Kidney epithelial cell (primary cell): ENCODE measurements around the gene TEX30. TPM values are rescaled to one million over a fixed set of nuclear protein-coding genes. Genes with fewer than 3 reads are reported as not detected.
"Not testable (repeated sequence)": the region's sequence is repeated elsewhere in the genome, so short reads cannot be mapped to it uniquely, and the experiment has no call there.

Experiments
- DNase-seq: peaks from one replicate; pipeline ENCODE4 v3.0.0-alpha.2; 2010; ENCODE audit warnings: low read depth
- H3K27me3 ChIP-seq: 2 replicates; pipeline ENCODE4 v1.6.0; 2011; ENCODE audit warnings: low read length; ENCODE audit not compliant: control insufficient read depth, insufficient read depth
- H3K36me3 ChIP-seq: 2 replicates; pipeline ENCODE4 v1.5.1; 2011; ENCODE audit warnings: low read length; ENCODE audit not compliant: control insufficient read depth, insufficient read depth
- H3K4me3 ChIP-seq: 2 replicates; pipeline ENCODE4 v1.5.1; 2011; ENCODE audit warnings: low read depth, mild to moderate bottlenecking, control low read depth, low read length
- CTCF ChIP-seq: IDR thresholded peaks from 2 replicates; pipeline ENCODE4 v1.5.1; 2011; ENCODE audit warnings: mild to moderate bottlenecking, moderate library complexity, low read length, control low read depth, inconsistent platforms; ENCODE audit not compliant: insufficient read depth, poor library complexity, severe bottlenecking
- total RNA-seq: library from RNA; depleted of rRNA; stranded (reverse); fragments of >200 nt; gene quantifications from 2 replicates; pipeline ENCODE4 v1.2.3, GENCODE V29; 2015

TEX30 gene
- total RNA-seq, 1 donor from 2014 or later, result 18.6 TPM

- peaks cover 1% of the 10 kb centered on the region for H3K36me3 ChIP-seq
- TF ChIP-seq CTCF, result no peak
- no peak overlapping the region for H3K4me3 ChIP-seq
- no peak for DNase-seq
- no peaks in the 10 kb centered on the region for H3K27me3 ChIP-seq
These were observed 10.9 kb upstream of the TEX30 start for GRCh38 chr13:102784483-102784882.

GRCh38 chr13:102781591-102781990 lies 8.0 kb upstream of the TEX30 start:
- H3K36me3 ChIP-seq, result peaks cover 1% of the 10 kb centered on the region
- DNase-seq, result no peak
- H3K27me3 ChIP-seq, result no peaks in the 10 kb centered on the region
- TF ChIP-seq CTCF, result no peak
- H3K4me3 ChIP-seq, result no peak overlapping the region

DNA sequence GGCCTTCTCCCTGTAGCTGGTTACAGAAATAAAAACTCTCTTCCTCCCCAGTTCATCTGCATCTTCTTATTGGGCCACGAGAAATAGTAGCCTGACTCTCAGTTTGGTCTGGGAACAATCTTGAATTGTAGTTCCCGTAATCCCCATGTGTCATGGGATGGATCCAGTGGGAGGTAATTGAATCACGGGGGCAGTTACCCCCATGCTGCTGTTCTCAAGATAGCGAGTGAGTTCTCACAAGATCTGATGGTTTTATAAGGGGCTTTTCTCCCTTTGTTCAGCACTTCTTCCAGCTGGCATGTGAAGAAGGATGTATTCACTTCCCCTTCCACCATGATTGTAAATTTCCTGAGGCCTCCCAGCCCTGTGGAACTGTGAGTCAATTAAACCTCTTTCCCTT lies 7.1 kb upstream of the TEX30 start:
- not testable (repeated sequence) for H3K27me3 ChIP-seq, H3K36me3 ChIP-seq, DNase-seq, H3K4me3 ChIP-seq

DNA sequence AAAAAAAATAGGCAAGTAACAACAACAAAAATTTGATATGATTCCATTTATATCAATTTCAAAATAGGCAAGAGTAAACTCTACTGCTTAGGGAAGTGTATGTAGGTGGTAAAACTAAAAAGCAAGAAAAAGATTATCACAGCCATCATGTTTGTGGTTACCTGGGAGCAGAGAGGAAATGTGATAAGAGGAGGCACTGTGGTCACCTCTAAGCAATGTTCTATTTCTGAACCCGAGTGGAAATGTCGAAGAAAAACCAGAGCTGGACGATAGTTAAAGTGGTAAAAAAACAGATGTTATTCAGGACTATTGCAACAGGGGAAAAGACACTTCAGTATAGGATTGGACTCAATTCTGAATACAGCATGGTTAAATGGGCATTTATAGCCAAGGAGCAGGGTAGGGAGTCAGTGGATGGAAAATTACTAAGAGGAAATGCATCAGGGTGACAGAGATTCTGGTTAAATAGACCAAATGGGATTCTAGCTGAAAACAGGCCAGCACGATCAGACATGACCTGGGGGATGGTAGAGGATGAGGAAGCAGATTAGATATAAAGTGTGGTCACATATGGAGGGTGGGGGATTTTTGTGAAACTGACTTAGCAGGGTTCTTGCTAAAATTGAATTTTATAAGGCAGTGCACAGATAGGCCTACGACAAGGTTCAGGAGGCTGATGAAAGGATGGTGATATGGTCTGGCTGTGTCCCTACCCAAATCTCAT lies 6.0 kb upstream of the TEX30 start:
- H3K36me3 ChIP-seq, result peaks cover 1% of the 10 kb centered on the region
- H3K27me3 ChIP-seq, result no peaks in the 10 kb centered on the region
- no peak overlapping the region for H3K4me3 ChIP-seq
- no peak for TF ChIP-seq CTCF
- no peak for DNase-seq

- no peak for TF ChIP-seq CTCF
These were observed 4.2 kb upstream of the TEX30 start for GRCh38 chr13:102777736-102778135.

DNA sequence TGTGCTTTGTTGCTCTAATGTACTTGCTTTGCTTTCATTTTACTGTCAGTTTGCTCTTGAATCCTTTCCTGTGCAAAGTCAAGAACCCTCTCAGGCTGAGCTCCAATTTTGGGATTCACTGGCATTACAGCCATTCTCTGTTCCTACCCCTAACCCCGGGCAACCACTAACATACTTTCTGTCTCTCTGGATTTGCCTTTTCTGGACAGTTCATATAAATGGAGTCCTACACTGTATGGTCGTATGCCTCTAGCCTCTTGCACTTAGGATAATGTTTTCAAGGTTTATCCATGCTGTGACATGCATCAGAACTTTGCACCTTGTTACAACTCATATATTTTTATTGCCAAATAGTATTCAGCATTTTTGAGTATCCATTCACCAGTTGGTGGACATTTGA lies 2.7 kb upstream of the TEX30 start:
- TF ChIP-seq CTCF, result no peak
- Histone ChIP-seq H3K27me3 (no peaks in the 10 kb centered on the region), H3K36me3 (no peaks in the 10 kb centered on the region), H3K4me3 (no peak overlapping the region)
- no peak for DNase-seq

More at GRCh38 chr13:102777736-102778135, 4.2 kb upstream of the TEX30 start:
- peaks cover 1% of the 10 kb centered on the region for H3K36me3 ChIP-seq
- H3K27me3 ChIP-seq, result no peaks in the 10 kb centered on the region
- no peak overlapping the region for H3K4me3 ChIP-seq
- no peak for DNase-seq
